Measurements from ENCODE around the gene OPCML.

The OPCML gene

DNA sequence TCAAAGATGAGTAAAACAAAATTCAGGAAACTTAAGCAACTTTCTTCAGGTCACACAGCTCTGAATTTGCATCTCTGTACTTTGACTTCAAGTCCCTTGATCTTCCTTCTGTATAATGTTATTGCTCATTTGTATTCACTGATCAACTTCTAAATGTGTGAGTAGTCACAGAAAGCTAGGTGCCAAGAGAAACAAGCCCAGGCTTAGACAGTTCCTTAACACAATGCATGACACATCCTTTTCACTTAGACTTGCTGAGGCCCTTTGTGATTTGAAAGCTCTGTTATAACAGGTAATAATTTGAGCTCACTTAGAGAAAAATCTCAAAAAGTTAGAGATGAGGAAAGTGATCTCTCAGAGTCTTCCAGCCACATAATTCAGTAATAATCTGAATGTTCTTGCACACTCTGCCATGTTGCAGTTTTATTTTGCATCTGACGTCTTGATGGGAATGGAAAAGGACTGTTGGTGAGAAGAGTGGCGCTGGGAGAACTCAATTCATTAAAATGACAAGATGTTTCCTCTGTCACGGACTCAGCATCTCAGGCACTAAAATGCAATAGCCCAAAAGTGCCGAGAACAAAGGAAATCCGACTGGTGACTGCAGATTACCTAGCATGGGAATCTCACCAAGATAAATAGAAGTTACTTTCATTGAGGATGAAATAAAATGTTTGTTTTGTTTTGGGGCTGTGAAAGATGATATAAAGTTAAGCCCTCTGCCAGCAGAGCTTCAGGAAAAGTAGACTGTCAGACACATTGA is 665.3 kb downstream of the OPCML start:
- no peak for DNase-seq

GRCh38 chr11:132865623-132866022 is 666.7 kb downstream of the OPCML start:
- DNase-seq = no peak

GRCh38 chr11:132864811-132865576 is 667.3 kb downstream of the OPCML start:
- DNase-seq = no peak

DNA sequence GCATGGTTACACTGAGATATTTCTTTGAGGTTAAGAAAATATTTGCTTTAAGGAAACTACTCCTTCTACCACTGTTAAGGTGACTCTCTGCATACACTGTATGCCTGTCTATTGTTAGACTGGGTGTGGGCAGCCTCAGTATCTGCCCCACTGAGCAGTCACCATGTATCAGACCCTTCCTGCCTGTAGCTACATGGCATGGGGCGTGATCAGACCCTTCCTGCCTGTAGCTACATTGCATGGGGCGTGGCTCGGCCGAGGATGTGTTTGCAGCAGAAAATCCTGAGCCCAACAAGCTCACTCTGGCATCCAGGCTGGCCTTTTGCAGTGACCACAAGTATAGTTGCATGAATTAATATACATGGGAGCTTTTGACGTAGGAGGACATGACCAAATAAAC is 669.4 kb downstream of the OPCML start:
- DNase-seq = no peak

DNA sequence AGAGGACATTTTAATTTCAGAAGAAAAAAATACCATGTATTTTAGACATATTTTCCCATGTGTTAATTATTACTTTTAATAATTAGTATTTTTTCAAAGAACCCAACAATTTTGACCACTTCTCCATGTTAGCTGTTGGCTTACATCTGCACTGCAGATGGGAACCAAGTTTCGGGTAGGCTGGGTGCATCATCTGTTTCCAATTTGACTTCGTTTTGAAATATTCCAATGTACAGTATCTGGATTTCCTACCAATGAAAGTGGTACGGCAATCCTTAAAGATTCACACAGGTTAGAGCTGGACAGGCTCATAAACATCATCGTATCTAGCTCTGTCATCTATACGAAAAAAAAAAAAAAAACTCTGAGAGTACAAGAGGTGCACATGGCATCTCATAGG is 670.2 kb downstream of the OPCML start:
- DNase-seq = no peak

DNA sequence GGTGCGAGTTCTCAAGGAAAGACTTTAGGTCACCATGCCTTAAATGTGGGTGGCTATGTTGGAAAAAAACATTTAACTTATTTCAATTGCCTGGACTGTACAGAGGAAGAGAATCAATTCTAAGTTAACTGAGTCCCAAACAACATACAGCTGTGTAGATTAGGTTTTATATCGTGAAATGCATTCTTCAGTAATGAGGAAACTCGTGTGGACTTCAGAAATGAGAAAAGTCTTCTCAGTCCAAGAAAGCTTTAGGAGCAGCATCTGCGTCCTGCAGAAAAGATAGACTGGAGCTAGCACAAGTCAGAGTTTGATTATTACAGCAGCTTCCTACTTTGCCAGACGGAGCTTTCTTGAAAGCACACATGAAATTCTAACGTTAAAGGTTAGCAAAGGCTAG is 673.0 kb downstream of the OPCML start:
- no peak for DNase-seq

GRCh38 chr11:132858223-132858622 is 674.1 kb downstream of the OPCML start:
- no peak for DNase-seq

DNA sequence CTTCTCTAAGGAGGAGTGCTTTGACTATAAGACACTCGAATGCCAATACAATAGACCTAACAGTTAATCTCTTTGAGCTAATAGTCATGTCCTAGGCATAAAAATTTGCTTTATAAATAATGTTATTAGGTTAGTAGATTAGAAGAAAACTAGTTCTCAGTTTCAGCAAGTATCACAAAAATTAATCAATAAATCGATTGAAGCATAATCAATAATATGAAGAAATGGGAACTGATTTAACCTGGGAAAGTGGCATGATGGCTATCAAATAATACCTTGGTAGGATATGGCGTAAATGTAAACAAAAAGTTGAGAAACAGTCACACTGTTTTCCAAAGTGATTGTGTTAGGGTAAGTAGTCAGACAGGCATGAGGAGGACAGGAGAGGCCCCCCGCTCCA is 676.3 kb downstream of the OPCML start:
- DNase-seq = no peak

DNA sequence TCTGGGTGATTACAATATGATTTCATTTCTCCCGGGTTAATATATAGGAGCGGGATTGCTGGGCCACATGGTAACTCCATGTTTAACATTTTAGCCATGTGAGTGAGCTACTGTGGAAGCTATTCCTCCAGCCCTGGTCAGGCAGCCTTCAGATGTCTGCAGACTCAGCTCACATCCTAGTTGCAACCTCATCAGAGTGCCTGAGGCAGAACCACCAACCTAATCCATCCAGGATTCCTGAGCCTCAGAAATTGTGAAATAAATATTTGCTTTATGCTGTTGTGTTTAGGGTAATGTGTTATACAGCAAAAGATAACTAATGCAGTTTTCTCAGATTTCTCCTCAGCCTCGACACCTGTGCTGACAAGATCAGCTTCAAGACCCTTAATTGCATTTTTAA is 676.8 kb downstream of the OPCML start:
- DNase-seq = no peak

GRCh38 chr11:132853886-132854285 is 678.4 kb downstream of the OPCML start:
- DNase-seq = no peak

DNA sequence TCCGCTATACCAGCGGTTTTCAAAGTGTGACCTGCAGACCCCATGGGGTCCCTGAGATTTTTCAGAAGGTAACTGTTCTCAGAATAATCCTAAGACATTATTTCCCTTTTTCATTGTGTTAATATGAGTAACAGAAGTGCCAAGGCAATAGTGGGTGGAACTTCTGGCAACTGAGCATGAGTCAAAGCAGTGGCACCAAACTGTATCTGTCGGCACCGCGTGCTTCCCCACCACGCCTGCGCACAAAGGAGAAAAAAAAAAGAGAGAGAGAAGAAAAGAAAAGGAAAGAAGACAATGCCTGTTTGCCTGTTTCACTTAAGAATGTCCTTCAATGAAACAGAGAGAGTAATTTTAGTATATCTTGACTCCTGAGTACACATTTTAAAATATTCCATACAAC is 679.9 kb downstream of the OPCML start:
- DNase-seq = no peak

GRCh38 chr11:132851247-132851646 is 681.1 kb downstream of the OPCML start:
- no peak for DNase-seq

DNA sequence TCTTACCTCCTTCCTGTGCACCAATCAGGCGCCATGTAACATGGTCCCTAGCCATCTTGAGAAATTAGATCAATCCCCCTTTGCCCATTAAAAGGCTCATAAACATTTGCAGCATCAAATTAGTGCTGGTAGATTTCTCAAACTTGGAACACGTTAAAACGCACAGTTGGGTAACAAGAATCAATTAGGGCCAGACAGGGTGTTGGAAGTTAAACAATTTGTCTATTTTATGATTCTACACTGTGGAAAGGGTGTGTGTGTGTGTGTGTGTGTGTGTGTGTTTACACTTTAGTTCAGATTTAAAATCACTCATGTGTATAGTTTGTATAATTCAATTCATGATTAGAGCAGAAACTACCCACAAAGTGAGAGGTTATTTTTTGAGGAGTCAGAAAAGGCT is 682.0 kb downstream of the OPCML start:
- DNase-seq = no peak

DNA sequence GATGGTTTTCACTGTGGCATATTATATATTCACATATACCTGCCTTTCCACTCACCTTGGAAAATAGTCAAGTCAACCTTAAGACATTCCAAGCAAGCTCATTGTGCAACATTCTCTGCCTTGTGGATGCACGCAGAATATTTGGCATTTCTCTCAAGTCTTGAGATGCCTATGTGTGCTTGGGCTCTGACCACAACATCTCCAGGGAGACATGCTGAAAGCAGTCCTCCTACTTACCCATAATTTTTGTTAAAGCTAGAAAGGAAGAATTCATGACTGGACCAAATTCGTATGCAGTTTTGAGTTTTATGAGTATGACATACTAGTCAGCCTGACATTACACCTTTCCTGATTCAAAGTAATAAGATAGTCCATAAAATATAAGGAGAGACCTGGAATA is 684.0 kb downstream of the OPCML start:
- no peak for DNase-seq

GRCh38 chr11:132846075-132846474 is 686.2 kb downstream of the OPCML start:
- no peak for DNase-seq

DNA sequence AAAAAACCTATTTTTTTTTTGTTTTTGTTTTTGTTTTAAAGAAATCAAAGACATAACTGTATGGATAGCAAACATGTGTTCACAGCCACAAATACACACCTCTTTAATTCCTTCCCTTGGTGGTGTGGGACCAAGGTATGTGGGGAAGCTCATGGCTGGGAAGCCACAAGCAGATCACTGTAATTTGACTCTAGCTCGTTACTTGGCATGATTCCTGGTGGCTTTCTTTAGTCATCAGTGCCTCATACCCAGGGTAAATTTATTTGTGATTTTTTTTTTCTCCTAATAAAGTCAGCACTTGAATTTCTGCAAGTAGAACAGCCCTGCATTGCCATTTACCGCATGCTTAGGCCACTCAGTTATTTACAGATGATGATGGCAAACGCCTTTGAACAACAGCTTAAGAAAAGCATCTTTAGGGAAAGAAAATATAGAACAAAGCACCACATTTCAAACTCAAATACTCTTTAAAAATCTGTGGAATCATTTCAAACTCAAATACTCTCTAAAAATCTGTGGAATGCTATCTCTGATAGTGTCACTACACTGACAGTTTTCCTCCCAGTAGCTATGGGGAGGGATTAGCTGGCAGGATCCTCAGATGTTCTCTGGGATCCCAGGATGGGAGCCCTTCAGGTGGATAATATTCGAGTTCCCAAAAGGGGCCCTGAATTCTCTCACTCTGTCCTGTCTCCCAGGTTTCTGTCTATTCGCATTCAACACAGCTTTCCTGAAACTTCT is 687.2 kb downstream of the OPCML start:
- DNase-seq = no peak

DNA sequence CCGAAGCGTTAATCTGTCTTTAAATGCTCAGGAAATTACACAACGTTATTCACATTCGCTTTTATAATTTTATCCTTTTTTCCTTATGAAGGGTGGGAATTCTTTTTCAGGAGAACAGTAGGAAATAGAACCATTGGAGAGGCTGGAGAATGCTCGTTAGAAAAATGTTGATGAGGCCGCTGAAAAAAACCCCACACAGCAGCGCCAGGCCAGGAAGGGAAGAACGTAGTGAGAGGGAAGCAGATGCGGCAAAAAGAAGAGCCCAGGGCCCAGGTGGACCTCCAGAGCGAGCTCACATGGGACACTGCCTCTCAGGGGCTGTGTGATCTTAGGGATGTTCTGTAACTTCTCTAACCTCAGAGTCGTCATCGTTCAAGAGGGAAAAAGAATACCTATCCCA is 691.6 kb downstream of the OPCML start:
- DNase-seq = no peak

GRCh38 chr11:132840191-132840590 is 692.1 kb downstream of the OPCML start:
- DNase-seq = no peak

DNA sequence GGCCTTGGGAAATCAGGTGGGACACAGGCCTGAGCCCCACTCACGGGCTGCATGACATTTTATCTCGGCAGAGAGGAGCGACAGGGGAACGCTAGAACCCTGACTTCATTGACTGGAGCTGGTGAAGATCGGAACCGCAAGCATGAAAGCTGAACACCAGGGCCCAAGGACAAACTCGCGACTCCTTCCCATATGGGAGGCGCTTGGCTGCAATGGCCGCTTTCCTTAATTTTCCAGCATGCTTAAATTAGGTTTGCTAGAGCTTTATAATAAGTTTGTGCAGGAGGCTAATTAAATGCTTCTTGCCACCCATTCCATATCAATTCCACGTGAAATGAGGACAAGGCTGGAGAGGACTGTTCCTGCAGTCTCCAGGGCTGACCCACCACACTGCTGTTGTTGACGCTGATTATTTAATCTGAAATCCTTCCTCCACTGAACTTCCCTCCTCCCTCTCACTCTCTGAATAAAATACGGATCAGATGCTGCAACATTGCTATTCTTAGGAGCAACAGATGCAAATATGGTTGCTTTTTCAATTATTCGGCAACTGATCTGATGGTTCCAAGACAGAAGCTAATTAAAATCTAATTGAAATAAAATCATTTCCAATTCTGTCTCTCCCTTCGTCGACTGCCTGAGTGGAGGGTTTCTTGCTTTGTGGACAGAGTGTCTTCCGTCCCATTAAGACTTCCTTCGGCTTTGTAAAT is 692.9 kb downstream of the OPCML start:
- DNase-seq = no peak

DNA sequence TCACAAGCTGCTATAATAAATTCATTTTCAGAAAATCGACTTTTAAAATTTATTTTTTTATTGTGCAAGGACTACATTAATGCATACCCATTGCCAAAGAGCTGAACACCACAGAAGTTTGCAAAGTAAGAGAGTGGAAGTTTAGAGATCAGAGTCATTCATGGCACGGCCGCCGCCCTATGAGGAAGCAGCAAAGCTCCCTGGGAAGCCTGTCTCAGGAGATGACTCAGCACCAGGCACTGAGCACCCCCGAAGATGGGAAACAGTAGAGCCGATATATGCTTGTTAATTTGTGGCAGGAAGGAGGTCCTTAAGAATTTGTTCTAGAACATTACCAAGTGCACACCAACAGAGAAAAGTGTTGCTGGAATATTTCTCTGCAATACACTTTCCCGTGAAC is 693.7 kb downstream of the OPCML start:
- no peak for DNase-seq

DNA sequence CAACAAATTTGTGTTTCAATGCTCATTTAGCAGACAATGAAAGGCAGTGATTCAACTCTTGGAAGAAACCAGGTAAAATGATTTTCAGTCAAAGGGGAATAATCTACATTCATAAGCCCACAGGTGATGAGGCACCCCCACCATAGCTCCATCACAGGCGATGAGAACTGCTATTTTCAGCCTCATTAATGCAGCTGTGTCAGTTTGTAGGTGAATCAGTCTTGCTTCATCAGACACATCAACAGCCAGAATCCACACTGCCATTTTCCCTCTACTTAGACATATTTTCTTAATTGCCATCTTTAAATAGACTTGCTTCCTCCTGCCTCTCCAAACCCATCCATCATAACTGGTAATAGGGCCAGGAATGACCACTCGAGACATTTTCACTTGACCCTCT is 701.0 kb downstream of the OPCML start:
- DNase-seq = no peak

GRCh38 chr11:132824642-132825041 is 707.7 kb downstream of the OPCML start:
- no peak for DNase-seq

GRCh38 chr11:132822276-132822675 is 710.0 kb downstream of the OPCML start:
- DNase-seq = no peak

All from activated T-cell treated with anti-CD3 and anti-CD28 coated beads, Interleukin-2, amount 50 U/mL, for 1 hour (primary cell).